CD14-positive monocyte (primary cell): ENCODE data around the gene TOP2B. TPM values are rescaled to one million over a fixed set of nuclear protein-coding genes. Genes with fewer than 3 reads are reported as not detected.

Experiments
- DNase-seq, 3 donors: peaks; one replicate each; pipeline ENCODE4 v3.0.0-alpha.2; 2011 to 2022
- H2AFZ ChIP-seq: 2 replicates; pipeline ENCODE4 v1.6.0; 2012; ENCODE audit warnings: mild to moderate bottlenecking, low read depth, low read length, inconsistent platforms; ENCODE audit not compliant: insufficient read depth, poor library complexity, severe bottlenecking
- H3K27ac ChIP-seq, 2 donors: 1 replicate in 1 of 2; 2 replicates in 1 of 2; pipeline ENCODE4 v1.5.1; 2012 to 2013; ENCODE audit warnings: low read length in 2 of 2, control low read depth in 1 of 2, inconsistent platforms in 1 of 2, low read depth in 1 of 2, mild to moderate bottlenecking in 1 of 2
- H3K27me3 ChIP-seq, 2 donors: one replicate each; pipeline versions ENCODE4 v1.6.0 to v1.6.1; 2011 to 2013; ENCODE audit warnings: low read length in 2 of 2; ENCODE audit not compliant: control insufficient read depth in 2 of 2, insufficient read depth in 2 of 2
- H3K36me3 ChIP-seq, 2 donors: replicated peaks in 1 of 2; 1 replicate in 1 of 2; 2 replicates in 1 of 2; pipeline versions ENCODE4 v1.5.1 to v1.6.1; 2012 to 2013; ENCODE audit warnings: low read length in 2 of 2, control low read depth in 1 of 2, inconsistent platforms in 1 of 2, mild to moderate bottlenecking in 1 of 2; ENCODE audit not compliant: insufficient read depth in 2 of 2, control insufficient read depth in 1 of 2
- H3K4me1 ChIP-seq, 2 donors: 1 replicate in 1 of 2; 2 replicates in 1 of 2; pipeline versions ENCODE4 v1.5.1 to v1.6.1; 2012 to 2013; ENCODE audit warnings: low read length in 2 of 2, control low read depth in 1 of 2, inconsistent platforms in 1 of 2, mild to moderate bottlenecking in 1 of 2, moderate library complexity in 1 of 2; ENCODE audit not compliant: insufficient read depth in 2 of 2, control insufficient read depth in 1 of 2
- H3K4me2 ChIP-seq: replicated peaks from 2 replicates; pipeline ENCODE3; 2012; ENCODE audit warnings: low read length, moderate library complexity, mild to moderate bottlenecking; ENCODE audit not compliant: poor library complexity, severe bottlenecking; ENCODE audit errors: extremely low read depth
- H3K4me3 ChIP-seq, 3 experiments: fragments of 200-600 bp in 1 of 3; sonication (generic) in 1 of 3; replicated peaks in 1 of 3; 1 replicate in 2 of 3; 2 replicates in 1 of 3; pipeline ENCODE4 v1.5.1; 2011 to 2013; ENCODE audit warnings: low read length in 3 of 3, mild to moderate bottlenecking in 3 of 3, control low read depth in 2 of 3, low read depth in 2 of 3, inconsistent platforms in 1 of 3, moderate library complexity in 1 of 3
- H3K79me2 ChIP-seq: 2 replicates; pipeline ENCODE4 v1.6.0; 2012; ENCODE audit warnings: mild to moderate bottlenecking, control low read depth, inconsistent platforms, low read length, moderate library complexity; ENCODE audit not compliant: insufficient read depth
- H3K9ac ChIP-seq: 2 replicates; pipeline ENCODE4 v1.6.0; 2017; ENCODE audit warnings: low read length, mild to moderate bottlenecking; ENCODE audit not compliant: insufficient read depth, poor library complexity, severe bottlenecking
- H3K9me3 ChIP-seq, 2 donors: replicated peaks in 1 of 2; 1 replicate in 1 of 2; 2 replicates in 1 of 2; pipeline versions ENCODE4 v1.5.1 to v1.6.1; 2012 to 2013; ENCODE audit warnings: low read length in 2 of 2, control low read depth in 1 of 2; ENCODE audit not compliant: control insufficient read depth in 1 of 2, insufficient read depth in 1 of 2
- H4K20me1 ChIP-seq: 2 replicates; pipeline ENCODE4 v1.6.0; 2012; ENCODE audit warnings: mild to moderate bottlenecking, low read length, control low read depth, moderate library complexity; ENCODE audit not compliant: insufficient read depth
- H3K27ac Mint-ChIP-seq, 7 donors: one replicate each; pipeline ENCODE4 v1.8.0; 2020; ENCODE audit warnings: mild to moderate bottlenecking in 7 of 7, mixed read lengths in 7 of 7, moderate library complexity in 6 of 7, inconsistent platforms in 2 of 7
- H3K27me3 Mint-ChIP-seq, 3 donors: one replicate each; pipeline ENCODE4 v1.8.0; 2021 to 2022; ENCODE audit warnings: low read depth in 3 of 3, mild to moderate bottlenecking in 3 of 3, mixed read lengths in 3 of 3, moderate library complexity in 3 of 3, inconsistent platforms in 1 of 3
- H3K36me3 Mint-ChIP-seq, 2 donors: one replicate each; pipeline ENCODE4 v1.8.0; 2020; ENCODE audit warnings: mixed read lengths in 2 of 2, inconsistent platforms in 1 of 2, mild to moderate bottlenecking in 1 of 2
- H3K4me1 Mint-ChIP-seq: one replicate; pipeline ENCODE4 v1.8.0; 2020; ENCODE audit warnings: mild to moderate bottlenecking, mixed read lengths
- H3K4me3 Mint-ChIP-seq, 2 donors: one replicate each; pipeline ENCODE4 v1.8.0; 2020; ENCODE audit warnings: mild to moderate bottlenecking in 2 of 2, mixed read lengths in 2 of 2, moderate library complexity in 1 of 2
- H3K9me3 Mint-ChIP-seq, 7 donors: one replicate each; pipeline ENCODE4 v1.8.0; 2020 to 2022; ENCODE audit warnings: mixed read lengths in 7 of 7, mild to moderate bottlenecking in 6 of 7, moderate library complexity in 6 of 7, inconsistent platforms in 2 of 7
- CTCF ChIP-seq: fragments of 200-600 bp; IDR thresholded peaks from one replicate; pipeline ENCODE4 v1.8.0; 2022; ENCODE audit warnings: antibody characterized with exemption, mild to moderate bottlenecking
- WGBS: methylation state at CpG from one replicate; pipeline ENCODE4 v1.1.5; 2013; ENCODE audit warnings: missing lambda C conversion rate; ENCODE audit not compliant: insufficient coverage; 5-methylcytosine and 5-hydroxymethylcytosine counted together
- intact Hi-C, 2 donors: fragments of 100-400 bp; cut with micrococcal nuclease; formaldehyde crosslinking; loops; one replicate each; pipeline versions ENCODE4 v1.15.0 to v1.15.1; 2023
- polyA plus RNA-seq, 3 donors: library from polyadenylated mRNA; depleted of rRNA in 1 of 3; unstranded in 2 of 3; stranded (reverse) in 1 of 3; fragments of 300-500 nt in 2 of 3; fragments of >200 nt in 1 of 3; fragmentation: Illumina TruSeq in 2 of 3; gene quantifications; 1 replicate in 2 of 3; 2 replicates in 1 of 3; pipeline ENCODE4 v1.2.3, GENCODE V29; 2012 to 2021

The TOP2B gene
- polyA plus RNA-seq, 3 donors, result 21.4 to 27.0 (median 26.1) TPM

- no peak for DNase-seq
- Mint-ChIP-seq H3K36me3 (no peaks in the 10 kb centered on the region), H3K4me1 (peaks cover 6% of the 10 kb centered on the region), H3K27ac (no peak overlapping the region), H3K27me3 (no peaks in the 10 kb centered on the region), H3K4me3 (no peak overlapping the region), H3K9me3 (peaks cover 0 to 6% (median under 1%) of the 10 kb centered on the region in 7 donors)
- WGBS, result no CpG with 5 or more reads among the region's 2 CpGs
- H3K4me1 ChIP-seq, result peaks cover 3 to 7% of the 10 kb centered on the region in 2 donors
- H3K27me3 ChIP-seq, result no peaks in the 10 kb centered on the region
- H3K4me3 ChIP-seq, result no peak overlapping the region
- H3K9ac ChIP-seq, result no peak overlapping the region
- no peak overlapping the region for H3K4me2 ChIP-seq
- intact Hi-C loops, result no loop called here
- H3K79me2 ChIP-seq, result no peaks in the 10 kb centered on the region
- H3K27ac ChIP-seq, result no peak overlapping the region
- H2AFZ ChIP-seq, result no peak overlapping the region
- no peak for TF ChIP-seq CTCF
- peaks cover 0 to 8% of the 10 kb centered on the region in 2 donors for H3K9me3 ChIP-seq
- no peaks in the 10 kb centered on the region for H3K36me3 ChIP-seq
- H4K20me1 ChIP-seq, result no peaks in the 10 kb centered on the region
Measured at GRCh38 chr3:25679166-25679565, 14.5 kb upstream of the TOP2B start.

GRCh38 chr3:25678581-25678980, 13.9 kb upstream of the TOP2B start:
- Histone ChIP-seq H3K4me3 (no peak overlapping the region), H4K20me1 (no peaks in the 10 kb centered on the region), H3K36me3 (no peaks in the 10 kb centered on the region), H3K4me2 (no peak overlapping the region), H3K4me1 (peaks cover 0 to 1% of the 10 kb centered on the region in 2 donors), H3K79me2 (no peaks in the 10 kb centered on the region), H3K27ac (no peak overlapping the region), H3K9me3 (peaks cover 0 to 14% of the 10 kb centered on the region in 2 donors), H3K27me3 (no peaks in the 10 kb centered on the region), H2AFZ (no peak overlapping the region), H3K9ac (no peak overlapping the region)
- TF ChIP-seq CTCF, result no peak
- no peak for DNase-seq
- Mint-ChIP-seq H3K4me1 (no peaks in the 10 kb centered on the region), H3K27me3 (no peaks in the 10 kb centered on the region), H3K4me3 (no peak overlapping the region), H3K9me3 (peaks cover 1 to 11% (median 6%) of the 10 kb centered on the region in 7 donors), H3K27ac (no peak overlapping the region), H3K36me3 (no peaks in the 10 kb centered on the region)
- intact Hi-C loops, result no loop called here
